Measurements from ENCODE around the gene LEFTY2.
"Not testable (repeated sequence)": the region's sequence is repeated elsewhere in the genome, so short reads cannot be mapped to it uniquely, and the experiment has no call there.

LEFTY2 gene, protein sequence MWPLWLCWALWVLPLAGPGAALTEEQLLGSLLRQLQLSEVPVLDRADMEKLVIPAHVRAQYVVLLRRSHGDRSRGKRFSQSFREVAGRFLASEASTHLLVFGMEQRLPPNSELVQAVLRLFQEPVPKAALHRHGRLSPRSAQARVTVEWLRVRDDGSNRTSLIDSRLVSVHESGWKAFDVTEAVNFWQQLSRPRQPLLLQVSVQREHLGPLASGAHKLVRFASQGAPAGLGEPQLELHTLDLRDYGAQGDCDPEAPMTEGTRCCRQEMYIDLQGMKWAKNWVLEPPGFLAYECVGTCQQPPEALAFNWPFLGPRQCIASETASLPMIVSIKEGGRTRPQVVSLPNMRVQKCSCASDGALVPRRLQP

GRCh38 chr1:225941187-225941941 is at the start of gene LEFTY2:
LEFTY2 (minus strand) TSS chr1:225941220; CDS start chr1:225941140, 80 bp downstream.
- no peak for DNase-seq (ENCODE audit: low read depth, low spot score)

- no peak for DNase-seq (ENCODE audit: low read depth, low spot score)
These were observed 46.7 kb upstream of the LEFTY2 start for GRCh38 chr1:225987491-225988316.

DNA sequence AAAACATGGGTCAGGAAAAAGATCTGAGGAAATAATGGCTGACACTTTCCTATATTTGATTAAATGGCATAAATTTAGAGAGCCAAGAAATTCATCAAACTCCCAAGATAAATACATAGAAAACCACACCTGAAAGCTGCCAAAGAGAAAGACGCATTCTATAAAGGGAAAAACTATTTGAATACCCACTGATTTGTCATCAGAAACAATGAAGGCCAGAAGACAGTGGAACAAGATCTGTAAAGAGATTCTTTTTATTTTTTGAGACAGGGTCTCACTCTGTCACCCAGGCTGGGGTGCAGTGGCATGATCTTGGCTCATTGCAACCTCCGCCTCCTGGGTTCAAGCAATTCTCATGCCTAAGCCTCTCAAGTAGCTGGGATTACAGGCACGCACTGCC is 40.7 kb upstream of the LEFTY2 start:
- no peak for DNase-seq (ENCODE audit: low read depth, low spot score)

- DNase-seq (ENCODE audit: low read depth, low spot score): no peak
These were observed 39.2 kb upstream of the LEFTY2 start for GRCh38 chr1:225980005-225980836.

DNA sequence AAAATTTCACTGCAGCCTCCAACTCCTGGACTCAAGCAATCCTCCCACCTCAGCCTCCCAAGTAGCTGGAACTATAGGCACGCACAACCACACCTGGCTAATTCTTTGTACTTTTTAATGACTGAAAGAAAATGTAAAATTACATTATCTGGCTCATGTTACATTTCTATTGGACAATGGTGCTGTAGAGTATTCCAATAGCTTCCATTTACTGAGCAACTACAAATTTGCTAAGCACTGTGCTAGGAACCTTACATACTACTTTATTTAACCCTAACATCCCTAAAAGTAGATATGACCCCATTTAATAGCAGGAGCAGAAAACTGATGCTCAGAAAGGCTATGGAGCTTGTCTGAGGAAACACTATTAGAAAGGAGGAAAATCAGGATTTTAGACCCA is 38.4 kb upstream of the LEFTY2 start:
- no peak for DNase-seq (ENCODE audit: low read depth, low spot score)

GRCh38 chr1:225977937-225978748 is 37.1 kb upstream of the LEFTY2 start:
- no peak for DNase-seq (ENCODE audit: low read depth, low spot score)

DNA sequence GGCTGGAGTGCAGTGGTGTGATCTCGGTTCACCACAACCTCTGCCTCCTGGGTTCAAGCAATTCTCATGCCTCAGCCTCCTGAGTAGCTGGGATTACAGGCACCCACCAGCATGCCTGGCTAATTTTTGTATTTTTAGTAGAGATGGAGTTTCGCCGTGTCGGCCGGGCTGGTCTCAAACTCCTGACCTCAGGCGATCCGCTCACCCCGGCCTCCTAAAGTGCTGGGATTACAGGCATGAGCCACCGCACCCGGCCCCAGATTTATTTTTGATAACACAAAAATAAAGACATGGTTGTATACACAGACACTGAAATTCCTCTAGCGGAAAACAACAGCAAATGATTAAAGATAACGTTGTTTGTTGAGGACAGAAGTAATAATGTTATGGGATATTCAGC is 34.1 kb upstream of the LEFTY2 start:
- not testable (repeated sequence) for DNase-seq (ENCODE audit: low read depth, low spot score)

DNA sequence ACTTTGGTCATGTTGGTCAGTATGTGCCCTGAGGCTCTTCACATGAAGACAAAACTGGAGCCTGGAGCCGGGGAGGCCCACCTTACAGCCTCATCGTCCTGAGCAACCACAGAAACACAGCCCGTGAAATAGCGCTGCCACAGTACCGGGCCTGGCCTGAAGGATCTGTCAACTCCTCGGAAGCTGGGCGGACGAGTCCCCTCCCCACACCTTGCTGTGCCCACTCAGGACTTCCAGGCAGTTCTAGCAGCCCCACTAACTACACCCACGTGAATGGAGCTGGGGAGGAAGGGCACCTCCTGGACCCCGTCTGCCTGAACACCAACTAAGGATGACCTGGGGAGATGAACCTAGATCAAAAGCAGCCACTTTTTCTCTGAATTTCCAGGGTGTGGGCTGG is 33.4 kb upstream of the LEFTY2 start:
- no peak for DNase-seq (ENCODE audit: low read depth, low spot score)

DNA sequence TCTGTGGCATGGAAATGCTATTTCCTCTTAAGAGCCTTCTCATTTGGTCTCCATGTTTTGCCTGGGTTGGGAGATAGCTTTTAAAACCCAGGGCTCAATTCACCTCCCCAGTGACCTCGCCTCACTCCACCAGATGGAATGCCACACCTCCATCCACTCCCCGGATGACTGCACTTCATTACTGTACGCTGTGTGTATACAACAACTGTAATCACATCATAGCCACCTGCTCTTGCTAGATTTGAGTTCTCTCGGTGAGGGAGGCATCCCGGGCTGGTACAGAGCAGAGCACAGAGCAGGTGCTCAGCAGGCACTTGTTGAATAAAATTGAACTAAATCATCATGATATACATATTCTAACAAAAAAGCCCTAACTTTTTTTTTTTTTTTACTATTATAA is 32.1 kb upstream of the LEFTY2 start:
- no peak for DNase-seq (ENCODE audit: low read depth, low spot score)

GRCh38 chr1:225972344-225973152 is 31.5 kb upstream of the LEFTY2 start:
- no peak for DNase-seq (ENCODE audit: low read depth, low spot score)

GRCh38 chr1:225970592-225971157 is 29.7 kb upstream of the LEFTY2 start:
- DNase-seq (ENCODE audit: low read depth, low spot score): not testable (repeated sequence)

DNA sequence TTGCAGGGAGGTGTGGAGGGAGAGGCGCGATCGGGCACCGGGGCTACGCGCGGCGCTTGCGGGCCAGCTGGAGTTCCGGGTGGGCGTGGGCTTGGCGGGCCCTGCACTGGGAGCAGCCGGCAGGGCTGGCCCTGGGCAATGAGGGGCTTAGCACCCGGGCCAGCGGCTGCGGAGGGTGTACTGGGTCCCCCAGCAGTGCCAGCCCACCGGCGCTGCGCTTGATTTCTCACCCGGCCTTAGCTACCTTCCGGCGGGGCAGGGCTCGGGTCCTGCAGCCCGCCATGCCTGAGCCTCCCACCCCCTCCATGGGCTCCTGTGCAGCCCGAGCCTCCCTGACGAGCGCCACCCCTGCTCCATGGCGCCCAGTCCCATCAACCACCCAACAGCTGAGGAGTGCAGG is 28.7 kb upstream of the LEFTY2 start:
- DNase-seq (ENCODE audit: low read depth, low spot score): not testable (repeated sequence)

DNA sequence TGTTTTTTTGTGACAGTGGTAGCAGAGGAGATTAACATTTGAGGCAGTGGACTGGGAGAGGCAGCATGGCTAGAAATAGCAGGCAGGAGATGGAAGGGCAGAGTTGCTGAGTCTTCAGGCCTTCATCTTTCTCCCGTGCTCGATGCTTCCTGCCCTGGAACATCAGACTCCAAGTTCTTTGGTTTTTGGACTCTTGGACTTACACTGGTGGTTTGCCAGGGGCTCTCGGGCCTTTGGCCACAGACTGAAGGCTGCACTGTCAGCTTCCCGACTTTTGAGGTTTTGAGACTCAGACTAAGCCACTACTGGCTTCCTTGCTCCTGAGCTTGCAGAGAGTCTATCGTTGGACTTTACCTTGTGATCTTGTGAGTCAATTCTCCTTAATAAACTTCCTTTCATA is 24.2 kb upstream of the LEFTY2 start:
- DNase-seq (ENCODE audit: low read depth, low spot score): no peak

- DNase-seq (ENCODE audit: low read depth, low spot score): no peak
These were observed 22.9 kb upstream of the LEFTY2 start for GRCh38 chr1:225963735-225964530.

GRCh38 chr1:225962440-225962975 is 21.5 kb upstream of the LEFTY2 start:
- no peak for DNase-seq (ENCODE audit: low read depth, low spot score)

- no peak for DNase-seq (ENCODE audit: low read depth, low spot score)
These were observed 20.8 kb upstream of the LEFTY2 start for GRCh38 chr1:225961659-225962439.

GRCh38 chr1:225958041-225958440 is 17.0 kb upstream of the LEFTY2 start:
- DNase-seq (ENCODE audit: low read depth, low spot score): no peak

All from brain pericyte (primary cell).